GM18861 (cell line): Measurements from ENCODE around the gene NEIL3.
"Not testable (repeated sequence)": the region's sequence is repeated elsewhere in the genome, so short reads cannot be mapped to it uniquely, and the experiment has no call there.

Experiments used
- ATAC-seq: cut with Tn5 transposase; IDR thresholded peaks from one replicate; pipeline ENCODE4 v1.9.1; 2021; ENCODE audit not compliant: unreplicated experiment

NEIL3 gene

GRCh38 chr4:177301126-177301639 lies 8.5 kb upstream of the NEIL3 start:
- ATAC-seq: no peak

DNA sequence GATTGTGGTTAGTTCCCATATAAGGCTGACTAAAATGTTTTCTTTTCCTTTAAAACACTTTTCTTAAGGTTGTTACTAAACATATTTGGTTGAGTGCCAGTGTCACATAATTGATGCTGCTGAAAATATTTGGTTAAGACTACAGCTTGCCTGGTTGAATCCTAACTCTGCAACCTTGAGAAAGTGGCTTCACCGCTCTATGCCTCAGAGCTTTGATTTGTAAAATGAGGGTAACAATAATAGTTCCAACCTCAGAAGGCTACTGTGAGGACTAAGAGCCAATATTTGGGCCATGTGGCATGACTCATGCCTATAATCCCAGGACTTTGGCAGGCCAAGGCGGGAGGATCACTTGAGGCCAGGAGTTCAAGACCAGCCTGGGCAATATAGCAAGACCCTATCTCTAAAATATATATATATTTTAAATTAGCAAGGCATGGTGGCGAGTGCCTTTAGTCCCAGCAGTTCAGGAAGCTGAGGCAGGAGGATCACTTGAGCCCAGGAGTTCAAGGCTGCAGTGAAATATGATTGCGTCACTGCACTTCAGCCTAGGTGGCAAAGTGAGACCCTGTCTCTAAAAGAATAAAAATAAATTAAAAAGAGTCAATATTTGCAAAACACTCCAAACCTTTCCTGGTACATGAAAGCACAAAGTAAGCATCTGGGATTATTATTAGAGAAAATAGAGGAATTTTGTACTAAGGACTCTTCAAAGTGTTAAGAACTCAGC lies 7.1 kb upstream of the NEIL3 start:
- no peak for ATAC-seq

DNA sequence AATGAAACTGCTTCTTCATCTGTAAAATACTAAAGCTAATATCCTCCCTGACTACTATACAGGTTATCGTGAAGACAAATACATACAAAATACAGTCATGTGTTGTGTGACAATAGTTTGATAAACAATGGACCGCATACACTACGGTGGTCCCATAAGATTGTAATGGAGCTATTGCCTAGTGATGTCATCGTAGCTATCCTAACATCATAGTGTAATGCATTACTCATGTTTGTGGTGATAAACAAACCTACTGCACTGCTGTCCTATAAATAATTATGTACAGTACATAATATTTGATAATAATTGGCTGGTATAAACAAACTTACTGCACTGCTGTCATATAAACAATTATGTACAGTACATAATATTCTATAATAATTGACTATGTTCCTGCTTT lies 5.6 kb upstream of the NEIL3 start:
- ATAC-seq: no peak

GRCh38 chr4:177304864-177305263 lies 4.8 kb upstream of the NEIL3 start:
- not testable (repeated sequence) for ATAC-seq

DNA sequence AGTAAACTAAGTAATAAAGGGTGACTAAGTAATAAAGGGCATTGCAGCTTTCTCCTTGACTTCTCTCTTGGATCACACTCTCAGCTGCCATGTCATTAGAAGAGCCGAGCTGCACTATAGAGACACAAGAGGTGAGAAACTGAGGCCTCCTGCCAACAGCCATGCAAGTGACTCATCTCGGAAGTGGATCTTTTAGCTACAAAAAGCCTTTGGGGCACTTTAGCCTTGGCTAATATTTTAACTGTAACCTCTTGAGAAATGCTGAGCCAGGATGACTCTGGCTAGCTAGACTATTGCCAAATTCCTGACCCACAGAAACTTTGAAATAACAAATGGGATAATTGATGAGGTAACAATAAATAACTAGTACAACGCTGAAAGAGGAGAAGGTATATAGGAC lies 1.5 kb upstream of the NEIL3 start:
- ATAC-seq: no peak

DNA sequence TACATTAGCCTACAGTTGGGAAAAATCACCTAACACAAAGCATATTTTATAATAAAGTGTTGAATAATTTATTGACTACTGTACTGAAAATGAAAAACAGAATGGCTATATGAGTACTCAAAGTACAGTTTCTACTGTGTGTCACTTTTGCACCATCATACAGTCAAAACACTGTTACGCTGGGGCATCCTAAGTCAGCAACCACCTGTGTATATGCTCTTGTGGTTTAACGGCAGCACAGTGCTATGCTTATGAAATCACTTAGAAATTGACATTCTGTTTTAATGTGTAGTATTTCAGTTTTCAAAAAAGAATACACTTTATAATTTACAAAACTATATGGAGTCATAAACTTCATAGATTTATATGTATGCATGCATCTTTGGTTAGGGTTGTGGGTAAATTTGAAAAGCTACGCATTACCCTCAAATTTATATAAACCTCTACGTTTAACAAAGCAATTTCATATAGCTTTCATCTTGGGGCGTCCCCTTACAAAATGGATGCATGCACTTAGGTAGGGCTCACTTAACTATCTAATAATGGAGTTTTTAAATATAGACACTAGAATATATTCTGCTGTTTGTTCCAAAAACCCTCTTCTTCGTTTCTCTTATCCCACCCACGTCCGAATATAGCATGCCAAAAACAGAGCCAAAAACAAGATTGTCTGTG lies 690 bp upstream of the NEIL3 start:
- ATAC-seq: no peak

DNA sequence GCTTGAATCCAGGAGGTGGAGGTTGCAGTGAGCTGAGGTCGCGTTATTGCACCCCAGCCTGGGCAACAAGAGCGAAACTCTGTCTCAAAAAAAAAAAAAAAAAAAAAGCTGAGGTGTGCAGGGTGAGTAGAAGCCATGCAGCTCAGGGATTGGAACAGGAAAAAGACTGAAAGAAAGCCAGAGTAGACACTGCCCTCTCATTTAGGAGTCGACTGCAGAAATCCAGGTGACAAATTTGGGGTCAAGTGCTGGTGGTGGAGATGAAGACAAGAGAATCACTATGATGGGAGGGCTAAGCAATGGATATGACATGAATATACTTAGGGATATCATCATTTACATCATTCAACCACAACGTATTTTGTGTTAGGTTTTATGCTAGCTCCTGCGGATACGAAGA lies 1.9 kb downstream of the NEIL3 start:
- no peak for ATAC-seq

- no peak for ATAC-seq
Measured at GRCh38 chr4:177313263-177313662, 3.6 kb downstream of the NEIL3 start.

DNA sequence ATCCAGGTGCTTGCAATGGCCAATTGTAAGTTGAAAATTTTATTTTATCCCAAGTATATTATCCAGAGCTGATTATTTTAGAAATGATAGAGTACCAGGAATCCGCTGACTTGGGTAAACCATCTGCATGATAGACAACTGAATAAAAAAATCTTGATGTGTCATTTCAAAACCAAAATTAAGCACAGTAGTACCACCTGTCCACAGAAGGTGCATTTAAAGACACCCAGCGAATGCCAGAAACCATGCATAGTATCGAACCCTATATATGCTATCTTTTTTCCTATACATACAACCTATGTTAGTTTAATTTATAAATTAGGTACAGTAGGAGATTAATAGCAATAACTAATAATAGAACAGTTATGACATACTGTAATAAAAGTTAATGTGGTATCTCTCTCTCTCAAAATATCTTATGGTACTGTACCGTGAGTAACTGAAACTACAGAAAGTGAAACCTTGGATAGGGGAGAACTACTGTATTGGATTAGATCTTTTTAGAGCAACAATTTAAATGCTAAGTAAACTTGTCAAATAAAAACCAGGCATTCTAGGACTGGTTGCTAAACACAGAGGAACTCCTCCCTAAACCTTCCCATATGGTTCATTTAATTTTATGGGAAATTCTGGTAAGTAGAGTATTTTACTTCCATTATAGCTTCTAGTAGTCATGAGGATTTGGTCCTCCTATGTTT lies 6.2 kb downstream of the NEIL3 start:
- peak; percentile 47 for ATAC-seq

DNA sequence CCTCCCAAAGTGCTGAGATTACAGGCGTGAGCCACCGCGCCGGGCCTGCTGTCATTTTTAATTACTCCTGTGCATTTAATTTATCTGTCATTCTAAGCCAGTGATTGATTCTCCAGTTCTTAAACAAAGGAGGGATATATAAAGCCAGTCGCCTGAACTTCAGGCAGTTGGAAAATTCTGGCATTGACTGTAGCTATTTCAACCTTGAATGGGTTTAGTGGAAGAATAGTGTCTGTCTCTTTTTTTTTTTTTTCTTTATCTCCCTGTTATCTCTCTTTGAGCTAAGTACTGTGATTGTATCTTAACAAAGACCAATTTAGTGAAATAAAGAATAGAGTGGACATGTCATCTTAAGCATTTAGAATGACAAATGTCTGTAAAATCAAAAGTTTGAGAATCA lies 11.0 kb downstream of the NEIL3 start:
- ATAC-seq: no peak

- ATAC-seq: no peak
Measured at GRCh38 chr4:177321647-177322046, 12.0 kb downstream of the NEIL3 start.

GRCh38 chr4:177322266-177322665 lies 12.6 kb downstream of the NEIL3 start:
- ATAC-seq: no peak

- no peak for ATAC-seq
Measured at GRCh38 chr4:177322881-177323280, 13.2 kb downstream of the NEIL3 start.

DNA sequence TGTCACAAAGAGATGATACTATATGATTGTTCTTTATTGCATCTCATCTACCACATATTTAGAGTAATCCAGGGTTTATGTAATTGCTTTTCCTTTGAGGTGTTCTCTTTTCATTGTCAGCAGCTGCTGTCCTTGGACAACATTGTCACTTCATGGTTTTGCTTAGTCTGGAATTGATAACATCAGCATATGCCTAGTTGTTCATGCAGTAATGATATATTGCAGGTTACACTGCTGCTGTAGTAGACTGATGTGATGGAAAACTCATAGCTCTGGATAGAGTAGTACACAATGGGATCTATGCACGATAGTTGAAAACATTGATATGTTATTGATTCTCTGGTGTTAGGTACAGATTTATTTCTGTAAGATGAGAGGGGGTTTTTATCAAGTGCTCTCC lies 13.7 kb downstream of the NEIL3 start:
- no peak for ATAC-seq

- ATAC-seq: no peak
Measured at GRCh38 chr4:177332119-177332518, 22.4 kb downstream of the NEIL3 start.

- peak; percentile 98 for ATAC-seq
Measured at GRCh38 chr4:177339477-177340374, 30.1 kb downstream of the NEIL3 start.

- ATAC-seq: no peak
Measured at GRCh38 chr4:177348348-177348747, 38.7 kb downstream of the NEIL3 start.

- ATAC-seq: no peak
Measured at GRCh38 chr4:177349191-177349590, 39.5 kb downstream of the NEIL3 start.

DNA sequence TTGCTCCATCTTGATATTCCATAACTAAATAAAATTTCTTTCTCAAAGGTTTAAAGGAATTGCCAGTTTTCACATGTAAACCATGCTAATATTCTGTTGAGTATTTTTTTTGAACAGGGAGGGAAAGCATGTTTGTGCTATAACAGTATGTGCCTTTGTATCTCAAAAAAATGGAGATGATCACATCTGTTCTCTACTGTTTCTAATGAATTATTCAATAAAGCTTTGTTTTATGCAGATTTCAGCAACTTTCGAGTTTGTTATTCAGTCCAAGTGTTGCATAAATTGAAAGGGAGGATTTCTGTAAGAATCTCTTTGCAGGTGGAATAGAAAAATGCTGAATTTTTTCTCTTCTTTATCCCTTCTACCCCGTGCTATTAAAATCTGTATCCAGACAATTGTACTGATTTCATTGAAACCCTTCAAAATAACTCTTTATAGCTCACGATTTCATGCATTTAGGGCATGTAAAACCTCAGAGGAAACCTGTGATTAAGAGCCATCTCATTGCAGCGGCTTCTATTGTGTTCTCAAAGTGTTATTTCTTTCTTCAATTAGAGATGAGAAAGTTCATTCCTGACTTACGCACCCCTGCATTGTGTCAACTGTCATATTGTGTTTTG lies 42.1 kb downstream of the NEIL3 start:
- no peak for ATAC-seq

- no peak for ATAC-seq
Measured at GRCh38 chr4:177356206-177356605, 46.5 kb downstream of the NEIL3 start.
